GM21737 (cell line): ENCODE data around the gene FOXA2.
"Not testable (repeated sequence)": the region's sequence is repeated elsewhere in the genome, so short reads cannot be mapped to it uniquely, and the experiment has no call there.

Experiments
- ATAC-seq: cut with Tn5 transposase; IDR thresholded peaks from one replicate; pipeline ENCODE4 v1.9.1; 2021; ENCODE audit warnings: mild to moderate bottlenecking, moderate library complexity; ENCODE audit not compliant: unreplicated experiment

FOXA2 gene

GRCh38 chr20:22584522-22584921 lies at the start of gene FOXA2:
FOXA2 (minus strand) TSS chr20:22584572; CDS start chr20:22584278, 294 bp downstream.
- ATAC-seq, result no peak

GRCh38 chr20:22630701-22631100 lies 46.3 kb upstream of the FOXA2 start:
- no peak for ATAC-seq

DNA sequence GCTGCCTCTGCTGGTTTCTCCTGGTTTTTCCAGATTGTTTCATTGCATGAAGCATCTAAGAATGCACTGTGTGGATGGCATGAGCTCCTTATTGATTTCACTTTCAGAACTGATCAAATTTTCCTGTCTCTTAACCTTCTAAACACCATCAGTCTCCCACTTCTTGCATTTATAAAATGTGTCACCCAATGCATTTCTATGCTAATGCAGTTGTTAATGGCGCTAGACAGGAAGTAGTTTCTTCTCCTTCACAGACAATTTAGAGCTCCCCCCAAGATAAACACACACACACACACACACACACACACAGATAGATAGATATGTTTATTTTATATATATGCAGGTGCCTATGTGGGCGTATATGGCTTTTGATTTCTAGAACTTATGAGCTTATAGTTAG lies 45.6 kb upstream of the FOXA2 start:
- no peak for ATAC-seq

- ATAC-seq, result no peak
These were observed 45.1 kb upstream of the FOXA2 start for GRCh38 chr20:22629447-22629846.

- no peak for ATAC-seq
These were observed 42.1 kb upstream of the FOXA2 start for GRCh38 chr20:22626496-22626895.

GRCh38 chr20:22623211-22623610 lies 38.8 kb upstream of the FOXA2 start:
- ATAC-seq, result no peak

- no peak for ATAC-seq
These were observed 36.0 kb upstream of the FOXA2 start for GRCh38 chr20:22620342-22620741.

GRCh38 chr20:22619806-22620205 lies 35.4 kb upstream of the FOXA2 start:
- ATAC-seq, result no peak

- no peak for ATAC-seq
These were observed 34.9 kb upstream of the FOXA2 start for GRCh38 chr20:22619272-22619671.

DNA sequence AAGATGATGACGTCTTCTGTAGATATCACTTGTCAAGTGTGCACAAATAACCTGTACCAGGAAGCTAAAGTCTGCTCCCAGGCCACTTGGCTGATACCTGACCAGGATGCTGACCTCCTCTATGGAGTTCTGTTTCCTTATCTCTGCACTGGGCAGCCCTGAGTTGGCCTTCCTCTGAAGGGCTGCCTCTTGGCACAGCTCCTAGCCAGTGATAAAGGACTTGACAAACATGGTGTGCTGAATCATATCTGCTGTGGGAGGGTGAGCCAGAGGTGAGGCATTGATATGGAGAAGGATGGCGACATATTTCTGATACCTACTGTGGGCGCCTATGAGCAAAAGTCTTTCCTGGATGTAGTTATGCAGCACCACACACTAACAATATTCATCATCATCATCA lies 32.8 kb upstream of the FOXA2 start:
- ATAC-seq, result no peak

DNA sequence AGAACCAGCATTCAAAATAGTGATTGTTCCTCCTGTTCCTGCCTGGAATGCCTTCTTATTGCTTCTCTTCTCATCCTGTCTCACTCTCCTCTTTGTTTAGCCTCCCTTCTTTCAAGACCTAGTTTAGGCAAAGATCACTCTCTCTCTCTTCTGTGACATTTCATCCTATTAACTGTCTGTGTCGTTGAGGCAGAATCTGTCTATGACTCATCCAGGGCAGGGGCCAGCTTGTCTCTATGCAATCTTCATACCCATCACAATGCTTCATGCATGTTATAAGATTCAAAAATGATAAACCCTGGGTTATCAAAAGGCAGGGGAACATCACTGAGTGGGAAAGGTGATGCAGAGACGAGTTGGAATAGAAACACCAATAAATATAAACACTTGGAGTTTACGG lies 32.2 kb upstream of the FOXA2 start:
- ATAC-seq, result no peak

GRCh38 chr20:22615425-22615824 lies 31.1 kb upstream of the FOXA2 start:
- ATAC-seq, result no peak

DNA sequence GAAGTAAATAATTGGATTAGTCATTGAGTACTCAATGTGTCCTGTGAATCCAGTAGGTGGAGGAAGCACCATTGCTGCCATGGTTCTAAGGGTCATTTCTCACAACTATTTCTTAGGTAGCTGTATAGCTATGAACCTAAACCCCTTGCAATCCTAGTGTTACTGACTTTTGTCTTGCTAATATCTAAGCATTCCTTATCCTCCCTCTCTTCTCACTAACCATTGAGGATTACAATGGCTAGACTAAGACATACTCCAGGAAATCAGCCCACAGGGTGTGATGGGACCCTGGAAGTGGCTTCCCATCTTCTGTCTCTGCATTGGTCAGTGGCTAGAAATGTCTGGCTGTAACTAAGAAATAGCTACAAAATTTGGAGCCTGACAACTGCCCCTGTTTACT lies 27.3 kb upstream of the FOXA2 start:
- ATAC-seq, result no peak

GRCh38 chr20:22607695-22608094 lies 23.3 kb upstream of the FOXA2 start:
- ATAC-seq, result no peak

GRCh38 chr20:22604815-22605214 lies 20.4 kb upstream of the FOXA2 start:
- no peak for ATAC-seq

DNA sequence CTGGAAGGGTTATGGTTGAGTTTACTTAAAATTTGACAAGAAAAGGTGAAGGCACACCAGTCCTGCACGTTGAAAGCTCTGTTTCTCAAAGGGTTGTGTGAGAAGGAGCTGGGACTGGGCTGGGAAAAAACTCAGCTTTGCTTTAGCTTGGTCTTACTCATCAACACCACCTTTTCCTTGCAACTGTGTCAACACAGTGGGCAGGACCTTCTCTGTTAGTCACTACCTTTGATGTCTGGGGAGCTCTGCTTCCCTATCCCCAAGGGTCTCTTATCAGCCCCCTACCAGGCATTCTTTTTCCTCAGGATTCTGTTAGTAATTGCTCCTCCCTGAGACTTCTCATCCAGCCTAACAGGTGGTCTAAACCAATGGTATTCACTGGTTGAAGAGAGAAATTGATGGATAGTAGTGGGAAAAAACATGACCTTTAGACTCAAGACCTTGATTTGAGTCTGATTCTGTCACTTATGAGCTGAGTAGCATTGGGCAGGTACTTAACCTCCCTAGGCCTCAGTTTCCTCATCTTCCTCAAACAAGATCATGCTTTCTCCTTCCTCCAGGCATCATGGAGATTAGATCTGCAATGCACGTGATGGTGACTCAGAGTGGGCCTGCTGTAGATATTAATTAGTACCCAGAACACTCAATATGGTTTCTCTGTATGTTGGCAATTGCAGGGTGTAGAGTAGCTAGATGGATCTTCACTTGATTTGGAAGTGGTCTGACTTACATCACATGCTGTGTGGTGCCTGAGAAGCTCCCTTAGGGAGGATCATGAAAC lies 17.2 kb upstream of the FOXA2 start:
- no peak for ATAC-seq

DNA sequence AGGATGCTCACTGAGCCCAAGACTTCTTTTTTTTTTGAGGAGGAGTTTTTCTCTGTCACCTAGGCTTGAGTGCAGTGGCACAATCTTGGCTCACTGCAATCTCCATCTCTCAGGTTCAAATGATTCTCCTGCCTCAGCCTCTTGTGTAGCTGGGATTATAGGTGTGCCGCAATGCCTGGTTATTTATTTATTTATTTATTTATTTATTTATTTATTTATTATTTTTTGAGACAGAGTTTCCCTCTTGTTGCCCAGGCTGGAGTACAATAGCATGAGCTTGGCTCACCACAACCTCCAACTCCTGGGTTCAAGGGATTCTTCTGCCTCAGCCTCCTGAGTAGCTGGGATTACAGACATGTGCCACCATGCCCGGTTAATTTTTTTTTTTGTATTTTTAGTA lies 14.9 kb upstream of the FOXA2 start:
- ATAC-seq, result not testable (repeated sequence)

GRCh38 chr20:22597303-22597702 lies 12.9 kb upstream of the FOXA2 start:
- ATAC-seq, result no peak

DNA sequence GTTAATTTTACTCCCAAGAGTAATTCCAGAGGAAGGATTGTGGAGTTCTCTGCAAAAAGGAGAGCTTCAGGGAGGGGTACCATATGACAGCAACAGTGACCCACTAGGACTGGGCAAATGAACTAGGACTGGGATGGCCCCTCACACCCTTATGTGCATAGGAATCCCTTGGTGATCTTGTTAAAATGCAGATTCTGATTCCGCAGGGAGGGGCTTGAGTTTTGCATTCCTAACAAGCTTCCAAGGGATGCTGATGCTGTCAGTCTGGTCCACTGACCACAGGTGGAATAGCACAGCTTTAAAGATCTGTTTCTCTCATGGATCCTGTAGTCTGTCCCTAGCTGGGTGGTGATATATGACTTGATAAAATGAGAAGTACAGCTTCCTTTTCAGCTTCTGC lies 6.3 kb upstream of the FOXA2 start:
- no peak for ATAC-seq

- ATAC-seq, result no peak
These were observed 2.4 kb upstream of the FOXA2 start for GRCh38 chr20:22586645-22587310.

DNA sequence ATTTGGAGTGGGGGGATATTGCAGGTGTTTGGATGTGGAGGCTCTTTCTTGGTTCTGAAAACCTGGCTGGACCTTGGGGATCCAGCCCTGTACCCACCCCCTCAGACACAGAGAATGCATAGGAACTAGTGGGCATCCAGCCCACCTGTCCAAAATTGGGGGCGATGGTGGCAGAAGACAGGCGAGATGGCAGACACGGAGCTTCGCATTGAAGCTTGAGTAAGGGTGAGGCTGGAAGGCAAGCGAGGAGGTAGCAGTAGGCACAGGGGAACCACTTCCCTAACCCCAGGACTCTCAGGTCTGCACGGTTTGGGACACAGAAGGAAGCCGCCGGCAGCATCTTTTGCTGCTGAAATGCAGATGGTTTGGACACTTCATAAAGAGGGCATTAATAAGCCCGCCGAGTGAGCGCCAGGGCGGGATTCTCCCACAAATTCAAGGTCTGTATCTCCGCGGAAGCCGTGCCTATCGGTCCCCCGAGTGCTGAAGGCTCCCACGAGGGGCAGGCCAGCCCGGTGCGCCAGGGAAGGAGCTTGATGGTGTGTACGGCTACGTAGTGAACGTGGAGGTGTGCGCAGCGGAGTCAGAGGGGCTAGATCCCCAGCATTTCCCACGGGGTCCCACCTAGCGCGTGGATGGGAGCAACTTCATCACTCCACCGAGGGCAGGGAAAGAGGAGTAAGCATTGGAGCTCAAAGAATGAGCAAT lies 1.6 kb upstream of the FOXA2 start:
- ATAC-seq, result no peak
